Trophoblast cell (in vitro differentiated cells and primary cell): Measurements from ENCODE around the gene QRFP.

ENCODE experiments used
- DNase-seq, 2 donors: peaks; one replicate each; pipeline ENCODE4 v3.0.0-alpha.2; 2016
- H2AFZ ChIP-seq: 2 replicates; pipeline ENCODE4 v1.6.1; 2013; ENCODE audit warnings: low read length, moderate library complexity, mild to moderate bottlenecking; ENCODE audit not compliant: insufficient read depth, poor library complexity
- H2AK5ac ChIP-seq: 2 replicates; pipeline ENCODE4 v1.6.1; 2013; ENCODE audit warnings: mild to moderate bottlenecking, low read length
- H2BK120ac ChIP-seq: 2 replicates; pipeline ENCODE4 v1.6.1; 2013; ENCODE audit warnings: low read length, mild to moderate bottlenecking, moderate library complexity; ENCODE audit not compliant: insufficient read depth, poor library complexity
- H2BK12ac ChIP-seq: 2 replicates; pipeline ENCODE4 v1.6.1; 2013; ENCODE audit warnings: mild to moderate bottlenecking, low read length, moderate library complexity
- H2BK5ac ChIP-seq: 2 replicates; pipeline ENCODE4 v1.6.1; 2013; ENCODE audit warnings: low read length, low read depth, moderate library complexity, mild to moderate bottlenecking; ENCODE audit not compliant: poor library complexity
- H3K14ac ChIP-seq: 2 replicates; pipeline ENCODE4 v1.6.1; 2013; ENCODE audit warnings: mild to moderate bottlenecking, low read length
- H3K18ac ChIP-seq: 2 replicates; pipeline ENCODE4 v1.6.1; 2013; ENCODE audit warnings: mild to moderate bottlenecking, low read length
- H3K23ac ChIP-seq: 2 replicates; pipeline ENCODE4 v1.6.1; 2013; ENCODE audit warnings: low read length
- H3K27ac ChIP-seq: 2 replicates; pipeline ENCODE4 v1.5.1; 2013; ENCODE audit warnings: low read depth, mild to moderate bottlenecking, inconsistent platforms, low read length, moderate library complexity
- H3K27me3 ChIP-seq: 2 replicates; pipeline ENCODE4 v1.6.1; 2013; ENCODE audit warnings: inconsistent platforms, mild to moderate bottlenecking, low read length, moderate library complexity; ENCODE audit not compliant: insufficient read depth
- H3K36me3 ChIP-seq, 2 experiments: 1 replicate in 1 of 2; 2 replicates in 1 of 2; pipeline ENCODE4 v1.6.1; 2013; ENCODE audit warnings: low read length in 2 of 2, mild to moderate bottlenecking in 2 of 2, moderate library complexity in 1 of 2; ENCODE audit not compliant: insufficient read depth in 2 of 2, control insufficient read depth in 1 of 2
- H3K4ac ChIP-seq: 2 replicates; pipeline ENCODE4 v1.6.1; 2013; ENCODE audit warnings: low read depth, mild to moderate bottlenecking, low read length, moderate library complexity
- H3K4me1 ChIP-seq, 2 experiments: 1 replicate in 1 of 2; 2 replicates in 1 of 2; pipeline ENCODE4 v1.6.1; 2013; ENCODE audit warnings: low read length in 2 of 2, mild to moderate bottlenecking in 2 of 2, moderate library complexity in 1 of 2; ENCODE audit not compliant: insufficient read depth in 2 of 2, control insufficient read depth in 1 of 2
- H3K4me2 ChIP-seq: 2 replicates; pipeline ENCODE4 v1.6.1; 2013; ENCODE audit warnings: inconsistent platforms, mild to moderate bottlenecking, low read length, moderate library complexity
- H3K4me3 ChIP-seq: 2 replicates; pipeline ENCODE4 v1.5.1; 2013; ENCODE audit warnings: mild to moderate bottlenecking, low read depth, low read length, inconsistent platforms
- H3K79me1 ChIP-seq: one replicate; pipeline ENCODE4 v1.6.1; 2013; ENCODE audit warnings: low read length
- H3K79me2 ChIP-seq: 2 replicates; pipeline ENCODE4 v1.6.1; 2013; ENCODE audit warnings: low read length, mild to moderate bottlenecking; ENCODE audit not compliant: control insufficient read depth, insufficient read depth, poor library complexity
- H3K9ac ChIP-seq: 2 replicates; pipeline ENCODE4 v1.6.1; 2013; ENCODE audit warnings: mild to moderate bottlenecking, low read length
- H3K9me3 ChIP-seq: 2 replicates; pipeline ENCODE4 v1.6.1; 2013; ENCODE audit warnings: low read depth, mild to moderate bottlenecking, control low read depth, inconsistent platforms, low read length; ENCODE audit not compliant: insufficient read depth
- H4K12ac ChIP-seq: 2 replicates; pipeline ENCODE4 v1.6.1; 2013; ENCODE audit warnings: low read depth, mild to moderate bottlenecking, low read length, moderate library complexity
- H4K8ac ChIP-seq: 2 replicates; pipeline ENCODE4 v1.6.1; 2013; ENCODE audit warnings: low read depth, mild to moderate bottlenecking, low read length, moderate library complexity
- H4K91ac ChIP-seq: one replicate; pipeline ENCODE4 v1.6.1; 2013; ENCODE audit warnings: low read depth, mild to moderate bottlenecking, low read length, moderate library complexity
- WGBS: extraction: QIAGEN DNeasy Blood & Tissue Kit; methylation state at CpG from one replicate; pipeline ENCODE4 v1.1.7; 2013; ENCODE audit warnings: missing lambda C conversion rate; ENCODE audit not compliant: insufficient read length, insufficient coverage; ENCODE audit errors: extremely low coverage; 5-methylcytosine and 5-hydroxymethylcytosine counted together

The QRFP gene

DNA sequence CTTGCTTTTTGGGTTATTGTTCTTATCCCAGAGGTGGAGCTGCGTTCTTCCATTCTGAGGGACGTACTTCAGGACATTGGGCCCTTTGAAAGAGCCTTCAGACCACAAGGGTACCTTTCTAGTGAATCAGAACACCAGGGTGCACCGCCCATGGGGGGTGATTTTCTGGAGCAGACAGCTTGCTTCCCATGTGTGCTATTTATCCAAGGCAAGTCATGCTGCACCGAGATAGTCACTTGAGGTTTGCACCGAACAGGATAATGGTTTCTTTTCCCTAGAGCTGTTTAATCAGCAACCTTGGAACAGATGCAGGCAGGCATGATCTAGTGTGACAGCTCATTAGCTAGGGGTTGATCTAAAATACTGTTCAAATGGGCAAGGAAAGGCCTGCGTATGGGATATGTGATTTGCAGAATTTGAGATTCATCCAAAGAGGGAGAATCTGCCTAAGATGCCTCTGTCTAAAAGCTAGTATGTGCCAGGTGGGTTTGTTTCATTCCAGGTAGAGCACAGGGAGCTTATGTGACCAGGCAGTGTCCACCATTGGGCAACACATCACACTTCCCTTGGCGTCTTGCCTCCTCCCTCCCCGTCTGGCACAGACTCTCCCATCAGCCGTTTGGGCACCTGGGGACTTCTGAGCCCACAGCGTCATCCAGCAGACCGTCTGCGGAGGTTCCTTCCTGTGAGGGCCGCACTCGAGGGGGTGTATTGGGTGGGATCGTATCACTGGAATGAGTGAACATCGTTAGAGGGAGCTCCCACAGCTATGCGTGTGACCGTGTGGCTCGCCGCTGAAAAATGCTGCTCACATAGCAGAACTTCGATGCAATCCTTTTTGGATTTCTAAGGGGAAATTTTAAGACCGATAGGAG is 38.5 kb downstream of the QRFP start:
- Histone ChIP-seq H3K4me2 (no peak overlapping the region), H3K4ac (no peak overlapping the region), H4K91ac (no peak overlapping the region), H3K36me3 (peaks cover 18 to 20% of the 10 kb centered on the region in 2 experiments), H3K27me3 (no peaks in the 10 kb centered on the region), H2BK12ac (no peak overlapping the region), H3K79me2 (no peaks in the 10 kb centered on the region), H3K9ac (no peak overlapping the region), H2AFZ (no peak overlapping the region), H2BK120ac (no peak overlapping the region), H2AK5ac (no peak overlapping the region), H4K8ac (no peak overlapping the region), H4K12ac (no peak overlapping the region), H3K23ac (no peak overlapping the region), H3K4me3 (no peak overlapping the region), H3K27ac (no peak overlapping the region), H3K79me1 (no peaks in the 10 kb centered on the region), H3K18ac (no peak overlapping the region), H3K4me1 (peaks cover 23 to 24% of the 10 kb centered on the region in 2 experiments), H2BK5ac (no peak overlapping the region), H3K9me3 (peaks cover 2% of the 10 kb centered on the region), H3K14ac (no peak overlapping the region)
- peak in 1 of 2 donors; percentile 17 for DNase-seq
- no CpG with 5 or more reads among the region's 22 CpGs for WGBS

DNA sequence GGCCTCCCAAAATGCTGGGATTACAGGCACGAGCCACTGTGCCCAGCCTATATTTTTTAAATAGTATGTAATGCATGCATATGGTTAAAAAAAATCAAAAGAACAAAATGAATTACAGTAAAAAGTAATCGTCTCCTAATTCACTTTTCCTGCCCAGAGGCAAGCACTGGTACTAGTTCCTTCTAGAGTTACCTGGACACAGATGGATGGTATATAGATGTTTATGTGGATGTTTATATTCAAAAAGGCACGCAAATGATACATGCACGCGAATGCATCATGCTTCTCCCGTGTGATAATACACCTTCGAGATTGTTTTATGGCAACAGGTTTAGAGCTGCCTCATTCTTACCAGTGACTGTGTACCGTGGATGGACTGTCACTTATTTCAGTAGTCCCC is 40.1 kb downstream of the QRFP start:
- no peak overlapping the region for H3K18ac ChIP-seq
- no peak overlapping the region for H3K27ac ChIP-seq
- H2BK12ac ChIP-seq, result no peak overlapping the region
- no peaks in the 10 kb centered on the region for H3K79me2 ChIP-seq
- peaks cover 12 to 14% of the 10 kb centered on the region in 2 experiments for H3K36me3 ChIP-seq
- no peak for DNase-seq
- no peak overlapping the region for H4K12ac ChIP-seq
- H3K14ac ChIP-seq, result no peak overlapping the region
- H3K23ac ChIP-seq, result no peak overlapping the region
- H4K8ac ChIP-seq, result no peak overlapping the region
- H2BK5ac ChIP-seq, result no peak overlapping the region
- H3K4me2 ChIP-seq, result no peak overlapping the region
- H3K4me1 ChIP-seq, result peaks cover 23 to 24% of the 10 kb centered on the region in 2 experiments
- no peak overlapping the region for H2AFZ ChIP-seq
- no peak overlapping the region for H2AK5ac ChIP-seq
- H3K27me3 ChIP-seq, result no peaks in the 10 kb centered on the region
- no peak overlapping the region for H4K91ac ChIP-seq
- H3K4ac ChIP-seq, result no peak overlapping the region
- peaks cover 2% of the 10 kb centered on the region for H3K9me3 ChIP-seq
- no peak overlapping the region for H2BK120ac ChIP-seq
- H3K79me1 ChIP-seq, result no peaks in the 10 kb centered on the region
- H3K9ac ChIP-seq, result no peak overlapping the region
- no CpG with 5 or more reads among the region's 8 CpGs for WGBS
- no peak overlapping the region for H3K4me3 ChIP-seq

DNA sequence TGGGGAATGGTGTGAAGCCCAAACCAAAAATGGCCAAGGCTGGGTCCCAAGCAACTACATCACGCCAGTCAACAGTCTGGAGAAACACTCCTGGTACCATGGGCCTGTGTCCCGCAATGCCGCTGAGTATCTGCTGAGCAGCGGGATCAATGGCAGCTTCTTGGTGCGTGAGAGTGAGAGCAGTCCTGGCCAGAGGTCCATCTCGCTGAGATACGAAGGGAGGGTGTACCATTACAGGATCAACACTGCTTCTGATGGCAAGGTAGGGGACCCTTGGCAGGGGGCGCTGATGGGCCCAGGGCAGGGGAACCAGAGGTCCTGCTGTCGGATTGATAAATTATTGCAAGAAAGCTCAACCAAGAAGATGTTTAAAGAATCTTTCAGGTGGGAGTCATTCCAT is 41.8 kb downstream of the QRFP start:
- H3K9ac ChIP-seq, result no peak overlapping the region
- peak overlapping the region; percentile 16 for H3K18ac ChIP-seq
- peaks cover 10 to 14% of the 10 kb centered on the region in 2 experiments for H3K36me3 ChIP-seq
- H3K79me1 ChIP-seq, result no peaks in the 10 kb centered on the region
- no peak overlapping the region for H4K12ac ChIP-seq
- no peak for DNase-seq
- no CpG with 5 or more reads among the region's 9 CpGs for WGBS
- H3K4me2 ChIP-seq, result no peak overlapping the region
- peaks cover 2% of the 10 kb centered on the region for H3K9me3 ChIP-seq
- H2BK5ac ChIP-seq, result no peak overlapping the region
- no peak overlapping the region for H2AK5ac ChIP-seq
- no peak overlapping the region for H2AFZ ChIP-seq
- peak overlapping the region; percentile 25 for H3K4me3 ChIP-seq
- no peak overlapping the region for H3K4ac ChIP-seq
- no peak overlapping the region for H4K91ac ChIP-seq
- H3K79me2 ChIP-seq, result no peaks in the 10 kb centered on the region
- H2BK120ac ChIP-seq, result no peak overlapping the region
- H3K4me1 ChIP-seq, result peaks cover 13 to 14% of the 10 kb centered on the region in 2 experiments
- no peaks in the 10 kb centered on the region for H3K27me3 ChIP-seq
- no peak overlapping the region for H3K14ac ChIP-seq
- no peak overlapping the region for H4K8ac ChIP-seq
- H2BK12ac ChIP-seq, result no peak overlapping the region
- no peak overlapping the region for H3K27ac ChIP-seq
- H3K23ac ChIP-seq, result no peak overlapping the region

DNA sequence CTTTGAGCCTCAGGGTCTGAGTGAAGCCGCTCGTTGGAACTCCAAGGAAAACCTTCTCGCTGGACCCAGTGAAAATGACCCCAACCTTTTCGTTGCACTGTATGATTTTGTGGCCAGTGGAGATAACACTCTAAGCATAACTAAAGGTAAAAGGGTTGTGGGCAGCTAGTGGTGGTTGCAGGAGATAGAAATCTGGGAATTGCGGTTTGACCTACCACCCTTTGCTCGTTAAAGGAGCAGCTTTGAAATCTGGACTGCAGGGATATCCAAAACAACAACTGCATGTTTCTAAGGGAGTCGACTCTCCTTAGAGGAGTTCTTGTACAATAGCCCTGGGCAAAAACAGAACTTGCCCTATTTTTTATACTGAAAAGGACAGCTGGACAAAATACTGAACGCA is 42.5 kb downstream of the QRFP start:
- Histone ChIP-seq H2BK12ac (no peak overlapping the region), H4K12ac (no peak overlapping the region), H3K14ac (no peak overlapping the region), H3K4me3 (no peak overlapping the region), H3K27me3 (no peaks in the 10 kb centered on the region), H2AK5ac (no peak overlapping the region), H4K91ac (no peak overlapping the region), H3K23ac (no peak overlapping the region), H3K18ac (no peak overlapping the region), H3K36me3 (peaks cover 10 to 14% of the 10 kb centered on the region in 2 experiments), H3K27ac (no peak overlapping the region), H3K9me3 (peaks cover 2% of the 10 kb centered on the region), H2BK120ac (no peak overlapping the region), H2BK5ac (no peak overlapping the region), H3K9ac (no peak overlapping the region), H3K79me1 (no peaks in the 10 kb centered on the region), H3K4me2 (peak overlapping the region; percentile 7), H2AFZ (no peak overlapping the region), H3K4me1 (peaks cover 8 to 10% of the 10 kb centered on the region in 2 experiments), H4K8ac (no peak overlapping the region), H3K79me2 (no peaks in the 10 kb centered on the region), H3K4ac (no peak overlapping the region)
- no CpG with 5 or more reads among the region's 8 CpGs for WGBS
- DNase-seq, result peak; percentile 26 to 38
